Stimulated activated CD8-positive, alpha-beta memory T cell treated with anti-CD3 and anti-CD28 coated beads, Interleukin-4, amount 100 ng/mL, for 48 hours (primary cell): ENCODE results near the gene AUTS2.

Experiments used
- DNase-seq: peaks from one replicate; pipeline ENCODE4 v3.0.0-alpha.2; 2020

AUTS2 gene

GRCh38 chr7:69738396-69738951 is 140.2 kb downstream of the AUTS2 start:
- DNase-seq = no peak

GRCh38 chr7:69739190-69739589 is 140.9 kb downstream of the AUTS2 start:
- DNase-seq = peak; percentile 42

- DNase-seq = no peak
Measured at GRCh38 chr7:69739931-69740431, 141.7 kb downstream of the AUTS2 start.

GRCh38 chr7:69742237-69742636 is 144.0 kb downstream of the AUTS2 start:
- DNase-seq = no peak

- DNase-seq = no peak
Measured at GRCh38 chr7:69743436-69743835, 145.2 kb downstream of the AUTS2 start.

- DNase-seq = no peak
Measured at GRCh38 chr7:69744026-69744425, 145.8 kb downstream of the AUTS2 start.

- no peak for DNase-seq
Measured at GRCh38 chr7:69746383-69746782, 148.1 kb downstream of the AUTS2 start.

GRCh38 chr7:69747144-69747543 is 148.9 kb downstream of the AUTS2 start:
- no peak for DNase-seq

- DNase-seq = no peak
Measured at GRCh38 chr7:69748530-69748929, 150.3 kb downstream of the AUTS2 start.

- DNase-seq = no peak
Measured at GRCh38 chr7:69749372-69749979, 151.2 kb downstream of the AUTS2 start.

- no peak for DNase-seq
Measured at GRCh38 chr7:69749994-69750393, 151.7 kb downstream of the AUTS2 start.

GRCh38 chr7:69751026-69751425 is 152.8 kb downstream of the AUTS2 start:
- no peak for DNase-seq

- DNase-seq = no peak
Measured at GRCh38 chr7:69753981-69754380, 155.7 kb downstream of the AUTS2 start.

GRCh38 chr7:69754476-69754875 is 156.2 kb downstream of the AUTS2 start:
- DNase-seq = no peak

GRCh38 chr7:69756235-69756634 is 158.0 kb downstream of the AUTS2 start:
- DNase-seq = no peak

GRCh38 chr7:69757528-69757927 is 159.3 kb downstream of the AUTS2 start:
- no peak for DNase-seq

- no peak for DNase-seq
Measured at GRCh38 chr7:69757981-69758430, 159.7 kb downstream of the AUTS2 start.

GRCh38 chr7:69759373-69759772 is 161.1 kb downstream of the AUTS2 start:
- no peak for DNase-seq

GRCh38 chr7:69761290-69761922 is 163.1 kb downstream of the AUTS2 start:
- no peak for DNase-seq

GRCh38 chr7:69762821-69763352 is 164.6 kb downstream of the AUTS2 start:
- DNase-seq = no peak

GRCh38 chr7:69763513-69763912 is 165.2 kb downstream of the AUTS2 start:
- DNase-seq = no peak

- DNase-seq = no peak
Measured at GRCh38 chr7:69764147-69764546, 165.9 kb downstream of the AUTS2 start.

GRCh38 chr7:69764681-69765080 is 166.4 kb downstream of the AUTS2 start:
- no peak for DNase-seq

GRCh38 chr7:69765879-69766278 is 167.6 kb downstream of the AUTS2 start:
- no peak for DNase-seq
